HepG2 (cell line): ENCODE results near the gene FAM174C. TPM values are rescaled to one million over a fixed set of nuclear protein-coding genes. Genes with fewer than 3 reads are reported as not detected.
A peak's percentile ranks its signal among the peaks of the same experiment; 100 is the strongest.

ENCODE experiments used
- ARNT2 ChIP-seq: sonication (generic); formaldehyde crosslinking; IDR thresholded peaks from 2 replicates; pipeline ENCODE4 v1.8.0; 2022; ENCODE audit warnings: mild to moderate bottlenecking, low read depth, missing genetic modification reagents, moderate library complexity
- BCL3 ChIP-seq: sonication (generic); formaldehyde crosslinking; IDR thresholded peaks from 2 replicates; pipeline ENCODE4 v1.5.1; 2020; ENCODE audit warnings: mild to moderate bottlenecking, missing genetic modification reagents, moderate library complexity
- CBX5 ChIP-seq: sonication (generic); formaldehyde crosslinking; IDR thresholded peaks from 2 replicates; pipeline ENCODE4 v1.4.0; 2020; ENCODE audit warnings: missing genetic modification reagents, borderline replicate concordance
- DDIT3 ChIP-seq: sonication (generic); formaldehyde crosslinking; IDR thresholded peaks from 2 replicates; pipeline ENCODE4 v1.4.0; 2020; ENCODE audit warnings: mild to moderate bottlenecking, missing genetic modification reagents
- FOXO1 ChIP-seq: sonication (generic); formaldehyde crosslinking; IDR thresholded peaks from 2 replicates; pipeline ENCODE4 v1.4.0; 2020; ENCODE audit warnings: missing genetic modification reagents
- MYC ChIP-seq: sonication (generic); formaldehyde crosslinking; IDR thresholded peaks from 2 replicates; pipeline ENCODE4 v1.9.0; 2021; ENCODE audit warnings: missing genetic modification reagents, borderline replicate concordance
- RCOR2 ChIP-seq: IDR thresholded peaks from 2 replicates; pipeline ENCODE4 v1.6.1; 2016; ENCODE audit warnings: missing biosample characterization, missing genetic modification reagents
- RXRB ChIP-seq: IDR thresholded peaks from 2 replicates; pipeline ENCODE4 v1.6.1; 2016; ENCODE audit warnings: borderline replicate concordance, missing genetic modification reagents, missing compliant biosample characterization
- SOX6 ChIP-seq, 2 experiments: fragments of 450-650 bp in 1 of 2; sonication (generic) in 1 of 2; formaldehyde crosslinking in 1 of 2; IDR thresholded peaks; 2 replicates each; pipeline versions ENCODE4 v1.4.0 to v1.6.1; 2017 to 2020; ENCODE audit warnings: antibody characterized with exemption in 1 of 2, mild to moderate bottlenecking in 1 of 2, missing genetic modification reagents in 1 of 2
- TEAD3 ChIP-seq: optimal IDR thresholded peaks from 2 replicates; pipeline ENCODE3; 2016; ENCODE audit warnings: borderline replicate concordance
- THRA ChIP-seq: sonication (generic); formaldehyde crosslinking; IDR thresholded peaks from 2 replicates; pipeline ENCODE4 v1.4.0; 2020; ENCODE audit warnings: missing genetic modification reagents, borderline replicate concordance
- ZBTB38 ChIP-seq: sonication (generic); formaldehyde crosslinking; IDR thresholded peaks from 2 replicates; pipeline ENCODE4 v1.5.1; 2020; ENCODE audit warnings: mild to moderate bottlenecking, missing genetic modification reagents
- ZHX1 ChIP-seq: sonication (generic); formaldehyde crosslinking; IDR thresholded peaks from 2 replicates; pipeline ENCODE4 v1.8.1; 2022; ENCODE audit warnings: low read depth, mild to moderate bottlenecking, missing genetic modification reagents
- ZNF205 ChIP-seq: IDR thresholded peaks from 2 replicates; pipeline ENCODE4 v1.6.1; 2018; ENCODE audit warnings: missing biosample characterization, missing genetic modification reagents
- ZNF224 ChIP-seq: sonication (generic); formaldehyde crosslinking; IDR thresholded peaks from 2 replicates; pipeline ENCODE4 v1.5.0; 2020; ENCODE audit warnings: mild to moderate bottlenecking, missing genetic modification reagents
- ZNF253 ChIP-seq: sonication (generic); formaldehyde crosslinking; IDR thresholded peaks from 2 replicates; pipeline ENCODE4 v1.8.0; 2022; ENCODE audit warnings: mild to moderate bottlenecking, missing genetic modification reagents, borderline replicate concordance
- ZNF510 ChIP-seq: sonication (generic); formaldehyde crosslinking; IDR thresholded peaks from 2 replicates; pipeline ENCODE4 v1.4.0; 2020; ENCODE audit warnings: low read depth, mild to moderate bottlenecking, missing genetic modification reagents
- ZNF513 ChIP-seq: sonication (generic); formaldehyde crosslinking; conservative IDR thresholded peaks from 2 replicates; pipeline ENCODE4 v1.5.0; 2020; ENCODE audit warnings: missing genetic modification reagents
- ZNF615 ChIP-seq: sonication (generic); formaldehyde crosslinking; IDR thresholded peaks from 2 replicates; pipeline ENCODE4 v1.5.0; 2020; ENCODE audit warnings: mild to moderate bottlenecking, missing genetic modification reagents, borderline replicate concordance
- ZNF660 ChIP-seq: sonication (generic); formaldehyde crosslinking; IDR thresholded peaks from 2 replicates; pipeline ENCODE4 v1.5.1; 2020; ENCODE audit warnings: mild to moderate bottlenecking, low read depth, missing genetic modification reagents, borderline replicate concordance
- ZNF746 ChIP-seq: sonication (generic); formaldehyde crosslinking; IDR thresholded peaks from 2 replicates; pipeline ENCODE4 v1.8.0; 2022; ENCODE audit warnings: mild to moderate bottlenecking, missing genetic modification reagents
- ZNF850 ChIP-seq: sonication (generic); formaldehyde crosslinking; conservative IDR thresholded peaks from 2 replicates; pipeline ENCODE4 v1.9.0; 2021; ENCODE audit warnings: mild to moderate bottlenecking, missing genetic modification reagents
- polyA plus RNA-seq, 8 experiments: library from polyadenylated mRNA; depleted of rRNA in 3 of 8; stranded (reverse) in 7 of 8; unstranded in 1 of 8; fragments of >200 nt; fragmentation: Illumina TruSeq in 4 of 8; extraction: Trizol in 4 of 8; gene quantifications; 2 replicates each; pipeline versions ENCODE4 v1.2.1 to v1.2.3, GENCODE V29; 2011 to 2016; ENCODE audit warnings: low read depth in 4 of 8, missing spikeins in 1 of 8, mixed read lengths in 1 of 8; ENCODE audit not compliant: insufficient read depth in 1 of 8
- total RNA-seq, 5 experiments: library from RNA; depleted of rRNA; stranded (reverse); fragments of >200 nt; fragmentation: Illumina TruSeq; extraction: Trizol; gene quantifications; 2 replicates each; pipeline ENCODE4 v1.2.3, GENCODE V29; 2016; ENCODE audit warnings: low read depth in 1 of 5

FAM174C gene
- total and polyA plus RNA-seq, 2 of the 13 experiments (the other 11 are each of a cell fraction or from before 2014, with no cell fraction given): 19.5 to 31.3 TPM

GRCh38 chr19:1260749-1261537 lies 14.4 kb upstream of the FAM174C start (continued):
- TF ChIP-seq ZHX1 (CRISPR knock-in tag) (no peak), THRA (CRISPR knock-in tag) (no peak), TEAD3 (CRISPR knock-in tag) (no peak), RXRB (CRISPR knock-in tag) (no peak), SOX6 (IDR thresholded peaks at IDR 0.05) (no peak), SOX6 (CRISPR knock-in tag; IDR thresholded peaks at IDR 0.05) (peak; percentile 28; the same call in 1 of the 2 replicates), RCOR2 (CRISPR knock-in tag) (no peak), ZNF615 (no peak), BCL3 (CRISPR knock-in tag) (no peak), ARNT2 (CRISPR knock-in tag) (no peak), ZNF513 (no peak), ZNF746 (0 out of 2 replicates have a peak, but pooled peaks have one; percentile 27), ZBTB38 (peak; percentile 75), ZNF205 (CRISPR knock-in tag) (no peak), DDIT3 (CRISPR knock-in tag) (no peak), ZNF850 (CRISPR knock-in tag) (no peak), CBX5 (CRISPR knock-in tag) (no peak), FOXO1 (CRISPR knock-in tag) (no peak), MYC (peak; percentile 81), ZNF253 (CRISPR knock-in tag) (no peak; the same call in 1 of the 2 replicates), ZNF510 (CRISPR knock-in tag) (no peak), ZNF224 (CRISPR knock-in tag) (no peak), ZNF660 (CRISPR knock-in tag) (no peak)
